ENCODE results near the gene IPO13.

IPO13 gene

DNA sequence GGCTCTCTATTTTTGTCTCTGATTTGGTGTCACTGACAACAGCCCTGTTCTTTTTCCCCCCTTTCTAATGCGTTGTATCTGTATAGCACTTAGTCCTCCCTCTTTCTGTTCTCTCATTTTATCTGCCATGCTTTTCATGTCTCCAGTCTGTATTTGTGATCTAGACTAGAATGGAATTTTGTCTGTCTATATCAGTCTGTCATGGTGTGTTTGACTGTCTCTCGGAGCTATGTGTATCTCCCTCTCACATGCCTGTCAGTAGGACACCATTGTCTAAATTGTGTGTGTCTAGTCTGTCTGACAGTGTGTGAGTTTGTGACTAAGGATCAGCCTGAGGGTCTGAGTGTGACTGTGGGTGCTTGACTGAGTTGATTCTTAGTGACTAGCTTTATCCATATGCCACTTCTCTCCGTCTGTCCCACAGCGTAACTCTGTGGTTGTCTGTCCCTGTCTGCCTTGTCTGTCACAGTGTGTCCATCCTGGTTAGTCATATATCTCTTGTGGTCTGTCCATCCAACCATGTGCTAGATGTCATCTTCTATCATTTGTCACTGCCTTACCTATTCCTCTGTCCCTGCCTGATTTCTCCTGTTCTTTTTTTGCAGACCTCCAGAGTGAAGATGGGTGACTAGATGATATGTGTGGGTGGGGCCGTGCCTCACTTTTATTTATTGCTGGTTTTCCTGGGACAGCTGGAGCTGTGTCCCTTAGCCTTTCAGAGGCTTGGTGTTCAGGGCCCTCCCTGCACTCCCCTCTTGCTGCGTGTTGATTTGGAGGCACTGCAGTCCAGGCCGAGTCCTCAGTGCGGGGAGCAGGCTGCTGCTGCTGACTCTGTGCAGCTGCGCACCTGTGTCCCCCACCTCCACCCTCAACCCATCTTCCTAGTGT lies 30.9 kb downstream of the IPO13 start:
- Histone ChIP-seq H3K27me3 (ENCODE audit: control insufficient read depth, insufficient read depth, low read length) (no peaks in the 10 kb centered on the region), H3K4me3 (ENCODE audit: low read depth, low read length) (peak overlapping the region; percentile 71), H3K4me1 (ENCODE audit: control insufficient read depth, insufficient read depth, low read length) (peaks cover 25% of the 10 kb centered on the region), H3K27ac (ENCODE audit: low read depth, low read length) (no peak overlapping the region), H3K9ac (ENCODE audit: low read length) (peak overlapping the region; percentile 88), H3K36me3 (ENCODE audit: control insufficient read depth, insufficient read depth, low read length) (peaks cover 38% of the 10 kb centered on the region), H3K9me3 (ENCODE audit: control insufficient read depth, insufficient read depth, low read depth, low read length) (no peaks in the 10 kb centered on the region)

GRCh38 chr1:43978264-43978550 lies 31.5 kb downstream of the IPO13 start:
- Histone ChIP-seq H3K9me3 (ENCODE audit: control insufficient read depth, insufficient read depth, low read depth, low read length) (no peaks in the 10 kb centered on the region), H3K27me3 (ENCODE audit: control insufficient read depth, insufficient read depth, low read length) (no peaks in the 10 kb centered on the region), H3K36me3 (ENCODE audit: control insufficient read depth, insufficient read depth, low read length) (peaks cover 38% of the 10 kb centered on the region), H3K4me3 (ENCODE audit: low read depth, low read length) (peak overlapping the region; percentile 71), H3K9ac (ENCODE audit: low read length) (peak overlapping the region; percentile 88), H3K4me1 (ENCODE audit: control insufficient read depth, insufficient read depth, low read length) (peaks cover 25% of the 10 kb centered on the region), H3K27ac (ENCODE audit: low read depth, low read length) (no peak overlapping the region)

DNA sequence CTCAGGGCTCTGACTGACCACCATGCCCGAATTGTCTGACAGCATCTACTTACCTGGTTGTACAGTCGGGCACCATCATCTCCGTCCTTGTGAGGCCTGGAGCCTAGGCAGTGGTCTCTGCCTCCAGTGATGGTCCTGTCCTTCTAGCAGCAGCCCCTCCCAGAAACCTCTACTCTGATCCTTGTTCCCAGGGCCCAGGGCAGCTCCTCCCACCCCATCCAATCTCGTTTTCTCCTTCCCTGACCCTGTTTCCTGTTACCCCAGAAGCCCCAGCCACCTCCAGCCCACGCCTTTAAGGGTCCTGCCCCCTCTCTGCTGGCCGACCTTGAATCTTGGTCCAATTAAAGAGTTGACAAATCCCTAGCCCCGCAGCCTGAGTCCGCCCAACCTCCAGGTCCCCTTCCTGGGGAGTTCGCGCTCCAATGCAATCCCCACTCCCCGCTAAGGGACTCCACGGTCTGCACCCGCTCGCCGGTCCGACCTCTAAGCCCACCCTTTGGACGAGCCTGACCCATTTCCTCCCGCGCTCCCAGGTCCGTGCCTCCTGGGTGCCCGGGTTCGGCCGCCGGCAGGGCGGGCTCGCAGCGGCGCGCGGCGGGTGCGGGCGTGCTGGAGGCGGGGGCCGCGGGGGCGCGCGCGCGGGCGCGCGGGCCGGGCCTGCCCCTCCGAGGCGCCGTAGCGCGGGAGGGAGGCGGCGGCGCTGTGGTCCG lies 32.0 kb downstream of the IPO13 start, which contains the start of gene B4GALT2:
Gene B4GALT2 (plus strand): TSS at position 660 of the 710 bp plus-strand sequence. CDS start 1,951 bp downstream, outside the sequence.
- no peaks in the 10 kb centered on the region for H3K9me3 ChIP-seq (ENCODE audit: control insufficient read depth, insufficient read depth, low read depth, low read length)
- H3K4me1 ChIP-seq (ENCODE audit: control insufficient read depth, insufficient read depth, low read length), result peaks cover 23% of the 10 kb centered on the region
- H3K9ac ChIP-seq (ENCODE audit: low read length), result peak within 1 kb of the TSS; percentile 88
- peaks cover 39% of the 10 kb centered on the region for H3K36me3 ChIP-seq (ENCODE audit: control insufficient read depth, insufficient read depth, low read length)
- peak within 1 kb of the TSS; percentile 71 for H3K4me3 ChIP-seq (ENCODE audit: low read depth, low read length)
- no peak within 1 kb of the TSS; the same call in 1 of the 2 replicates for H3K27ac ChIP-seq (ENCODE audit: low read depth, low read length)
- no peaks in the 10 kb centered on the region for H3K27me3 ChIP-seq (ENCODE audit: control insufficient read depth, insufficient read depth, low read length)

GRCh38 chr1:43979261-43979527 lies 32.4 kb downstream of the IPO13 start:
- Histone ChIP-seq H3K4me1 (ENCODE audit: control insufficient read depth, insufficient read depth, low read length) (peaks cover 18% of the 10 kb centered on the region), H3K36me3 (ENCODE audit: control insufficient read depth, insufficient read depth, low read length) (peaks cover 42% of the 10 kb centered on the region), H3K4me3 (ENCODE audit: low read depth, low read length) (peak overlapping the region; percentile 61), H3K9me3 (ENCODE audit: control insufficient read depth, insufficient read depth, low read depth, low read length) (no peaks in the 10 kb centered on the region), H3K27me3 (ENCODE audit: control insufficient read depth, insufficient read depth, low read length) (no peaks in the 10 kb centered on the region), H3K9ac (ENCODE audit: low read length) (peak overlapping the region; percentile 22), H3K27ac (ENCODE audit: low read depth, low read length) (no peak overlapping the region)

- H3K4me3 ChIP-seq (ENCODE audit: low read depth, low read length), result peak overlapping the region; percentile 61
- H3K4me1 ChIP-seq (ENCODE audit: control insufficient read depth, insufficient read depth, low read length), result peaks cover 18% of the 10 kb centered on the region
- no peaks in the 10 kb centered on the region for H3K9me3 ChIP-seq (ENCODE audit: control insufficient read depth, insufficient read depth, low read depth, low read length)
- peaks cover 47% of the 10 kb centered on the region for H3K36me3 ChIP-seq (ENCODE audit: control insufficient read depth, insufficient read depth, low read length)
- H3K9ac ChIP-seq (ENCODE audit: low read length), result peak overlapping the region; percentile 76
- H3K27ac ChIP-seq (ENCODE audit: low read depth, low read length), result no peak overlapping the region
- no peaks in the 10 kb centered on the region for H3K27me3 ChIP-seq (ENCODE audit: control insufficient read depth, insufficient read depth, low read length)
Observed at GRCh38 chr1:43979528-43980254, 32.9 kb downstream of the IPO13 start.

DNA sequence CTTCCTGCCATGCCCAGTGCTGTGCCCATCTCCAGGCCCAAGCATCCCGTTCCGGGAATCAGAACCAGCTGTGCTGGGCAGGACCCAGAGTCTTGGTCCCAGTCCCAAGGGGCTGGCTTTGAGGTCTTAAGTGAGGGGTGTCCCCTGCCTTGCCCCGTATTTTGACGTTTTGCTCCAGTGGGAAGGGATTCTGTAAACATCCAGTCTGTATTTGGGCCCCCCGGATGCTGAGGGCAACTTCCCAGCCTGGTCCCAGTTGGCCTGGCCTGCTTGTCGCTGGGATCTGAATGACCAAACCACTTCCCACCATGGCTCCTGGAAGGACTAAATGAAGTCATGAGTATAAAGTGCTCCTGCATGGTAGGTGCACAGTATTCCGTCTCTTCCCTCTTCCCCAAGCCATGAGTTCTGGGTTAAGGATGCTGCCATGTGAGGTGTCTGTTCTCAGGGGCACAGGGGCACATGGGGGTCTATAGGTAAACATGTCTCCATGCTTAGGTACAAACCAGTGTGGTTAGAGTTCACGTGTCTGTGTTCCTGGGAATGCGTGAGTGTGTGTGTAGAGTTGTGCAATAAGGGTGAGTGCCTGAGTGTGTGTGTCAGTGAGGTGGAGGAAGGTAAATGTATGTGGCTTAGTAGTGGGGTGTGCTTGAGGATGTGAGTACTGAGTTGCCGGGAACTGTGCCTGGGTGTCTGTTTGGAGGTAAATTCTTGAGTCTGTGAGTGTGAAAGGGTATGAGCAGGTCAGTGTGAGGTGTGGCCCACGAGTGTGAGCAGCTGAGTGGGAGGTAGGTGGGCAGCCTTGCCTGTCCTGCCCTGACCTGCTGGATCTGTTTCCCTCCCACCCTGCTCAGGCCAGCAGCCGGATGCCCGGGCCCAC lies 33.7 kb downstream of the IPO13 start:
- no peak overlapping the region for H3K27ac ChIP-seq (ENCODE audit: low read depth, low read length)
- peak overlapping the region; percentile 76 for H3K9ac ChIP-seq (ENCODE audit: low read length)
- peaks cover 54% of the 10 kb centered on the region for H3K36me3 ChIP-seq (ENCODE audit: control insufficient read depth, insufficient read depth, low read length)
- peaks cover 18% of the 10 kb centered on the region for H3K4me1 ChIP-seq (ENCODE audit: control insufficient read depth, insufficient read depth, low read length)
- no peaks in the 10 kb centered on the region for H3K27me3 ChIP-seq (ENCODE audit: control insufficient read depth, insufficient read depth, low read length)
- H3K9me3 ChIP-seq (ENCODE audit: control insufficient read depth, insufficient read depth, low read depth, low read length), result no peaks in the 10 kb centered on the region
- H3K4me3 ChIP-seq (ENCODE audit: low read depth, low read length), result peak overlapping the region; percentile 61

DNA sequence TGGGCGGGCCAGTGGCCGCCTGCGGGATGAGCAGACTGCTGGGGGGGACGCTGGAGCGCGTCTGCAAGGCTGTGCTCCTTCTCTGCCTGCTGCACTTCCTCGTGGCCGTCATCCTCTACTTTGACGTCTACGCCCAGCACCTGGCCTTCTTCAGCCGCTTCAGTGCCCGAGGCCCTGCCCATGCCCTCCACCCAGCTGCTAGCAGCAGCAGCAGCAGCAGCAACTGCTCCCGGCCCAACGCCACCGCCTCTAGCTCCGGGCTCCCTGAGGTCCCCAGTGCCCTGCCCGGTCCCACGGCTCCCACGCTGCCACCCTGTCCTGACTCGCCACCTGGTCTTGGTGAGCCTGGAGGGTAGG lies 34.4 kb downstream of the IPO13 start:
- Histone ChIP-seq H3K27me3 (ENCODE audit: control insufficient read depth, insufficient read depth, low read length) (no peaks in the 10 kb centered on the region), H3K4me1 (ENCODE audit: control insufficient read depth, insufficient read depth, low read length) (peaks cover 12% of the 10 kb centered on the region), H3K4me3 (ENCODE audit: low read depth, low read length) (no peak overlapping the region), H3K9ac (ENCODE audit: low read length) (peak overlapping the region; percentile 18), H3K36me3 (ENCODE audit: control insufficient read depth, insufficient read depth, low read length) (peaks cover 59% of the 10 kb centered on the region), H3K9me3 (ENCODE audit: control insufficient read depth, insufficient read depth, low read depth, low read length) (no peaks in the 10 kb centered on the region), H3K27ac (ENCODE audit: low read depth, low read length) (no peak overlapping the region)

GRCh38 chr1:43981636-43982035 lies 34.9 kb downstream of the IPO13 start:
- no peak overlapping the region for H3K27ac ChIP-seq (ENCODE audit: low read depth, low read length)
- peaks cover 58% of the 10 kb centered on the region for H3K36me3 ChIP-seq (ENCODE audit: control insufficient read depth, insufficient read depth, low read length)
- no peaks in the 10 kb centered on the region for H3K9me3 ChIP-seq (ENCODE audit: control insufficient read depth, insufficient read depth, low read depth, low read length)
- no peaks in the 10 kb centered on the region for H3K27me3 ChIP-seq (ENCODE audit: control insufficient read depth, insufficient read depth, low read length)
- H3K4me3 ChIP-seq (ENCODE audit: low read depth, low read length), result no peak overlapping the region
- H3K9ac ChIP-seq (ENCODE audit: low read length), result no peak overlapping the region
- H3K4me1 ChIP-seq (ENCODE audit: control insufficient read depth, insufficient read depth, low read length), result peaks cover 12% of the 10 kb centered on the region

DNA sequence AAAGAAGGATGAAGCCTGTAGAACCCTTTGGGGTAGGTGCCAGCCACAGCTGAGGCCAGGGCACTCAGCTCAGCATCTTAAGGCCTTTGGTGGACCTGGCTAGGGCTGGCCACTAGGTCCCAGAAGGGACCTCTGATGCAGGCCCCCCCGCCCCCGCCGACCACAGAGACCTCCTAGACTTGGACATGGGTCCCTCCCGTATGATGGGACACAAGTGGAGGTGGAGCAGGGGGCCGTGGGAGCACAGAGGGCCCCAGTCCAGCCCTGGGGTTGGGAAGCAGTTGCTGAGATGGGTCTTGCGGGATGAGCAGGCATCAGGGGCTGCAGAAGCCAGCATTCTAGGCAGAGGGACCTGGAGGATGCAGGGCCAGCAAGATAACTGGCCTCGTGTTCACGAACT lies 35.5 kb downstream of the IPO13 start:
- no peaks in the 10 kb centered on the region for H3K27me3 ChIP-seq (ENCODE audit: control insufficient read depth, insufficient read depth, low read length)
- no peaks in the 10 kb centered on the region for H3K9me3 ChIP-seq (ENCODE audit: control insufficient read depth, insufficient read depth, low read depth, low read length)
- no peak overlapping the region for H3K4me3 ChIP-seq (ENCODE audit: low read depth, low read length)
- H3K9ac ChIP-seq (ENCODE audit: low read length), result no peak overlapping the region
- peaks cover 59% of the 10 kb centered on the region for H3K36me3 ChIP-seq (ENCODE audit: control insufficient read depth, insufficient read depth, low read length)
- peaks cover 12% of the 10 kb centered on the region for H3K4me1 ChIP-seq (ENCODE audit: control insufficient read depth, insufficient read depth, low read length)
- H3K27ac ChIP-seq (ENCODE audit: low read depth, low read length), result no peak overlapping the region

GRCh38 chr1:43982808-43983207 lies 36.1 kb downstream of the IPO13 start:
- Histone ChIP-seq H3K9ac (ENCODE audit: low read length) (no peak overlapping the region), H3K27me3 (ENCODE audit: control insufficient read depth, insufficient read depth, low read length) (no peaks in the 10 kb centered on the region), H3K4me1 (ENCODE audit: control insufficient read depth, insufficient read depth, low read length) (peaks cover 12% of the 10 kb centered on the region), H3K27ac (ENCODE audit: low read depth, low read length) (no peak overlapping the region), H3K4me3 (ENCODE audit: low read depth, low read length) (no peak overlapping the region), H3K36me3 (ENCODE audit: control insufficient read depth, insufficient read depth, low read length) (peaks cover 56% of the 10 kb centered on the region), H3K9me3 (ENCODE audit: control insufficient read depth, insufficient read depth, low read depth, low read length) (no peaks in the 10 kb centered on the region)
